ENCODE data around the gene TSEN15. TPM values are rescaled to one million over a fixed set of nuclear protein-coding genes. Genes with fewer than 3 reads are reported as not detected.

The TSEN15 gene
- total and polyA plus RNA-seq, 8 donors, result 33.8 to 50.1 (median 39.5) TPM

DNA sequence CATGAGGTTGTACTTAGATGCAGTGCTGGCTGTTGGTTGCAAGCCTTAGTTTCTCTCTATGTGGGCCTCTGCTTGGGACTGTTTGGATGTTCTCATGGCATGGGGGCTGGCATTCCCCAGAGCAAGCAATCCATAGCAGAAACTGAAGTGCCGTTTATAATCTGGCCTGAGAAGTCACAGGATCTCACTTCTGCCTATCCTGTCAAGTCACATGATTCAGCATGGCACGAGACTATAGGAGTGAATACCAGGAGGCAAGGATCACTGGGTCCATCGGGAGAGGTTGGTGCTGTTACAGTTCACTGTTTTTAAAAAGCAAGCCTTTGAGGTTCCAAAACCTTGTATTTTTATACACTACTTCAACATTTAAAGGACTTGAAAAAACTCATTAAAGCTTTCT lies 30.7 kb upstream of the TSEN15 start:
- Histone ChIP-seq H3K27me3 (no peaks in the 10 kb centered on the region), H3K4me3 (no peak overlapping the region), H3K4me1 (peaks cover 4 to 5% of the 10 kb centered on the region in 2 donors), H3K36me3 (no peaks in the 10 kb centered on the region), H3K9me3 (no peaks in the 10 kb centered on the region), H3K27ac (no peak overlapping the region)
- DNase-seq (no peak), ATAC-seq (no peak)
- intact Hi-C loops (cut with DNase I), result loop anchor here in 1 of 2 donors (10.0 kb wide), 1 partner anchor 1944 kb away; no protein-coding TSS in a partner anchor
- TF ChIP-seq, protein P1, sequence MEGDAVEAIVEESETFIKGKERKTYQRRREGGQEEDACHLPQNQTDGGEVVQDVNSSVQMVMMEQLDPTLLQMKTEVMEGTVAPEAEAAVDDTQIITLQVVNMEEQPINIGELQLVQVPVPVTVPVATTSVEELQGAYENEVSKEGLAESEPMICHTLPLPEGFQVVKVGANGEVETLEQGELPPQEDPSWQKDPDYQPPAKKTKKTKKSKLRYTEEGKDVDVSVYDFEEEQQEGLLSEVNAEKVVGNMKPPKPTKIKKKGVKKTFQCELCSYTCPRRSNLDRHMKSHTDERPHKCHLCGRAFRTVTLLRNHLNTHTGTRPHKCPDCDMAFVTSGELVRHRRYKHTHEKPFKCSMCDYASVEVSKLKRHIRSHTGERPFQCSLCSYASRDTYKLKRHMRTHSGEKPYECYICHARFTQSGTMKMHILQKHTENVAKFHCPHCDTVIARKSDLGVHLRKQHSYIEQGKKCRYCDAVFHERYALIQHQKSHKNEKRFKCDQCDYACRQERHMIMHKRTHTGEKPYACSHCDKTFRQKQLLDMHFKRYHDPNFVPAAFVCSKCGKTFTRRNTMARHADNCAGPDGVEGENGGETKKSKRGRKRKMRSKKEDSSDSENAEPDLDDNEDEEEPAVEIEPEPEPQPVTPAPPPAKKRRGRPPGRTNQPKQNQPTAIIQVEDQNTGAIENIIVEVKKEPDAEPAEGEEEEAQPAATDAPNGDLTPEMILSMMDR (IDR thresholded peaks at IDR 0.05), result no peak

DNA sequence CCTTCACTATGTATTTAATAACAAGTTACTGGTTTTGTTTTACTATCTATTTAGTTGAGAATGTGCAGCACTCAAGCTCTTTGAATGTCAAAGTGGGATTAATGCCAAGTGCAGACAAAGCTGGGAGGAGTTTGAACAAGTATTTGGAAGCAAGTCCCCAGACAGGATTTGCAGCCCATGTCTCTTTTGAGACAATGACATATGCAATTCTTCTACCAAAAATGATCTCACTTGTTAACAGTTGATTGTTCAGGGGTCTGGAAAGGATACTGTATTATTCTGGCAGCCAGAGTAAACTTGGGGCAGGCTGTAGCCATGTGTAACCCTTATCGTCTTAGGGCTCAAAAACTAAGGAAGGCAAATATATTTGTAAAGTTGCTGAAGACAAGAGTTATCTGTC lies 29.8 kb upstream of the TSEN15 start:
- TF ChIP-seq, protein P1 (IDR thresholded peaks at IDR 0.05), result no peak
- no peaks in the 10 kb centered on the region for H3K36me3 ChIP-seq
- peak in 2 of 4 donors; percentile 68 to 80 for DNase-seq

DNA sequence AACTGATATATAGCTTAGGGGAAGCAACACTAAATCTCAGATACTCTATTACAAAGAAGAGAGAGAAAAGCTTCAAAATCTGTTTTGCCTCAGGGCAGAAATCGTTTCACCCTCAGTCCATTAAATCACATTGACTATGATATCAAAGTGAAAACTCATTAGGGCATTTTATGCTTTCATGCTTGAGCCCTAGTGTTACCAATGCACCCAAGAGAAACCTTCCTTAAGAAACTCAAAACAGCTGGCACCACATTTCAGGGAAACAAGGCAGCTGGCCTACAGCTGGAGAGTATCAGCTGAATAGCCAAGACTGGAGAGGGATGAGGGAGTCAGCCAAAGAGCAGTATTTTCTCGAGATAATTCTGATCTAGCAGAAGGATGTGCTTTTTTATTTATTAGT lies 28.9 kb upstream of the TSEN15 start:
- Histone ChIP-seq H3K4me1 (peaks cover under 1 to 4% of the 10 kb centered on the region in 2 donors), H3K27me3 (no peaks in the 10 kb centered on the region), H3K36me3 (no peaks in the 10 kb centered on the region), H3K4me3 (no peak overlapping the region), H3K9me3 (no peaks in the 10 kb centered on the region), H3K27ac (no peak overlapping the region)
- intact Hi-C loops (cut with DNase I), result loop anchor here in 1 of 2 donors (10.0 kb wide), 1 partner anchor 1942 kb away; no protein-coding TSS in a partner anchor
- DNase-seq (peak in 2 of 4 donors; percentile 75 to 85), ATAC-seq (peak; percentile 33)
- TF ChIP-seq, protein P1 (IDR thresholded peaks at IDR 0.05), result no peak

More for the DNA sequence above, 29.8 kb upstream of the TSEN15 start:
- intact Hi-C loops (cut with DNase I), result loop anchor here in 1 of 2 donors (10.0 kb wide), 1 partner anchor 1943 kb away; no protein-coding TSS in a partner anchor
- Histone ChIP-seq H3K4me3 (no peak overlapping the region), H3K27me3 (no peaks in the 10 kb centered on the region), H3K9me3 (no peaks in the 10 kb centered on the region), H3K27ac (no peak overlapping the region), H3K4me1 (peaks cover 4 to 5% of the 10 kb centered on the region in 2 donors)
- no peak for ATAC-seq

DNA sequence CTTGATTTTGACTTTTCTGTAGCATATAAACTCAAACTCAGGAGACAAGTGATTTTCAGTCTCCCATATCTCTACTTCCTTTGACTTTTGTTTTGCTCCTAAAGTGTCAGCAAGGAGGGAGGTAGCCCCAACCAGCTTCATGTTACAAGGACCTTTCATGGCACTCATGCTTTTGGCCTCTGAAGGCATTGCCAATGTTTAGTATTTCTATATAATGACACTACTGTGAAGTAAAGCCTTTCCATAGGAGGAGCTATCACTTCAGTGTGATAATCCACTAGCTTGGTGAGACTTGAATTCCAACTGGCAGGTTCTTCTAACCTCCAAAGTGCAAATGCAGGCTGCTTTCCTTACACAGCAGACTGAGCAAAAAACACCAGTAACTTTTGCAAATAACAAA lies 28.4 kb upstream of the TSEN15 start:
- DNase-seq, result no peak
- Histone ChIP-seq H3K27me3 (no peaks in the 10 kb centered on the region), H3K4me3 (no peak overlapping the region), H3K27ac (no peak overlapping the region), H3K4me1 (peaks cover 0 to 4% of the 10 kb centered on the region in 2 donors), H3K9me3 (no peaks in the 10 kb centered on the region), H3K36me3 (no peaks in the 10 kb centered on the region)
- TF ChIP-seq, protein P1 (IDR thresholded peaks at IDR 0.05), result no peak
- no peak for ATAC-seq
- intact Hi-C loops (cut with DNase I), result loop anchor here in 1 of 2 donors (10.0 kb wide), 1 partner anchor 1942 kb away; no protein-coding TSS in a partner anchor

DNA sequence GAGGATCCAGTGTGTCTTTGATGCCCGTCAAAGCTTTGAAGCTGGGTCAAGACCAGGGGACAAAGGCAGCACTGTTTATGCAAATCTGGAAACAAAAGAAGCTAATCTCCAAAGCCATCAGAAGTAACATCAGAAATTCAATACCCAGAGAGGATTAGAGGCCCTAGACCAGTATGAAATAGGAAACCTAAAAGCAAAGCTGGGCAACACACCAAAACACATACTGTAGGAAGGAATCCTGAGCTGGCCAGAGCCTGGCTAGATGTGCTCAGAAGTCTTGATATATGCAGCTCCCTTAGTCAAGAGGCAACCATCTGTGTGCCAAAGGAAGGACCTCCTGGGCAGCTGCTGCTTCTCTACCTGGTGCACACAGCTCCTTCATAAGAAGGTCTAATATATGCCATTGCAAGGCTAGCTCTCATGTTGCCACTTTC lies 26.3 kb upstream of the TSEN15 start:
- Histone ChIP-seq H3K9me3 (no peaks in the 10 kb centered on the region), H3K27ac (no peak overlapping the region), H3K4me3 (no peak overlapping the region), H3K4me1 (peaks cover 0 to 4% of the 10 kb centered on the region in 2 donors), H3K27me3 (no peaks in the 10 kb centered on the region), H3K36me3 (no peaks in the 10 kb centered on the region)
- DNase-seq, result peak in 1 of 4 donors; percentile 56
- TF ChIP-seq, protein P1 (IDR thresholded peaks at IDR 0.05), result no peak
- intact Hi-C loops (cut with DNase I), result loop anchor here in 1 of 2 donors (10.0 kb wide), 1 partner anchor 1940 kb away; no protein-coding TSS in a partner anchor
- peak; percentile 71 for ATAC-seq

Measured in left lung (tissue), 10 donors.